Fibroblast of skin of left biceps (primary cell): ENCODE data around the gene ALK.

Experiments used
- DNase-seq, 2 experiments: peaks; one replicate each; pipeline ENCODE4 v3.0.0-alpha.2; 2013; ENCODE audit warnings: low read depth in 2 of 2

The ALK gene

DNA sequence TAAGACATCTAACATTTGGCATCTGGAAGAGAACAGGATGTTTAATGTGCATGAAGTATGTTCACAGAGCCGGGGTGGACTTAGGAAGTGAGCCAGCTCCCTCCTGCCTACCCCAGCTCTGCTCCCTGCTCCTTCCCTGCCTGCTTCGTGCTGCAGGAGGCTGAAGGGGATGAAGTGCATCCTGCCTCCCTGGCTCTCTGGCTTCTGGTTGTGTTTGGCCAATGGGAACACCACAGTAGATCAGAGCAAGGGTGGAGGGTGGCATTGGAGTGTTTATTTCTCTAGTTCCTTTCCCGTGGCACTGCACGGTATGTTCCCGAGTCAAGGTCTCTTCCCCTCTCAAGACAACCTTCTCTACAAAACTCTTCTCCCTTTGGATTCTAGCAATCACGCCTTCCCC, 426.3 kb downstream of the ALK start:
- DNase-seq = no peak

DNA sequence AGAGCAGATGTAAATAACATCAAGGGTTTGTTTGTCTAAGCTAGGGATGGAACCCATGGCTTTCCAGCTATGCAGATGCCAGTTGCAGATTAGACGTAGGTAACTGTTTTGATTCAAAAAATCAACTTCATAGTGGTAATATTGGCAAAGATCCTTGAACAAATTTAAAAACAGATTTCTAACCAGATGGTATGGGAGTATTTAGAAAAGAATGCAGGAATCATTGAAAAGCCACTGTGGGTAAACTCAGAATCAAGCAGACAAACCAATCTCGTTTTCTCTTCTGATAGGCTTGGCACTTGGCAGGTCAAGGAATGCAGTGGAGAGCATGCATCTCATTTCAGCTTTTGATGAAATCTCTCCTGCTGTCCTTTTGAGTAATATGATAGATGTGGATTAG, 428.7 kb downstream of the ALK start:
- DNase-seq = no peak

DNA sequence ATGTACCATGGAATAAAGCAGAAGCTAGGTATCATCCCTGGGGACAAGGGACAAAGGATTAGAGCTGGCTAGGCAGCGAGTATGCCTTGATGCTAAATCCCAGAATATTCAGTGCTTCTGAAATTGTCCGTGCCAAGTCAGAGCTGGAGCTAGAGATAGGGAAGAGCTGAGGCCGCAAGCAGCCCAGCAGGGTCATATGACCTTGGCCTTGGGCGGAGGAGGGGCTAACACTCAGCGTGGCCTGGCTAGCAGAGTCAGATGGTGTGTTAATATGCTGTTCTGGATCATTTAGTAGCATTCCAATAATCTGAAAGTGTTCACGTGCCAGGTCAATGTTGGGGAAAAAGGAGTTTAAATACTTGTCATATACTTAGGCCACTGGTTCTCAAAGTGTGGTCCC, 431.3 kb downstream of the ALK start:
- DNase-seq = no peak

DNA sequence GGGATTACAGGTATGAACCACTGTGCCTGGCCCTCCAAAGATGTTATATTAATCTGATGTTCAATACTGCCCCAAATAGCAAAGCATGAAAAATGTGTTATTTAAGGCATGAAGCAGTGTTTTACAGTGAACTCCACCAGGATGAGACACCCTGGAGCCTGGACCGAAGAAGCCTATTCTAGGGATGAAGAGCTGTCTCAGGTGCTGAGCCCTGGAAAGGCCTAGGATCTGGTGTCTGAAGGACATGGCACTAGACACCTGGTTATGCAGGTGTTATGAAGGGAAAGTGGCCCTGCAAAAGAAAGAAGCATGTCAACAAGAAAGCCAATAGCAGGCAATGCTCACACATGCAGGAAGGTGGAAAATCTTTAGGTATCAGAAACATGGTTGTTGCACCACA, 431.8 kb downstream of the ALK start:
- no peak for DNase-seq

DNA sequence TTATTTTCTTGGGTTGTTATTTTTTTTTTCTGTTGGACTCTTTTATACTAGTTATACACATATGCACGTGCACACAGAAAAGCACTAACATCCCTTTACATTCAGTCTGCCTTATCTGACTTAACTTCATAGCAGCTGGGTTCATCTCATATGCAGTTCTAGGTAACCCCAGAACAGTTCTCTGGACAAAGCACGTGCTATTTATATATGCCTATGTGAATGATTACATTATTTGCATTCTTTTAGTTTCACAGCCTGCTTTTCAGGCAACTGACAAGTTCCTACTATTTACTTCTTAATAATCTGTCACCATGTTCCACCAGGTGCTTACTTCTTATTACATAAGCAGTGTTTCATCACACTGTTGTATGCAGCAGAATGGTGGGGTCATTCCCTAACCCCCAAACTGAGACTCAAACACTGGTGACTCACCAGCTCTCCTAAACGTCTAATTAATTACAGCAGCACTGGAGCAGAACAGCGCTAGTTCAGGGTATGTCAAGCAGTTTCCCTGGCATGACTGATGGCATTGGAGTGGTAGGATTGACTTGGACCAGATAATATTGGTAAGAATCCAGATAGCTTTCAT, 433.3 kb downstream of the ALK start:
- DNase-seq = no peak

DNA sequence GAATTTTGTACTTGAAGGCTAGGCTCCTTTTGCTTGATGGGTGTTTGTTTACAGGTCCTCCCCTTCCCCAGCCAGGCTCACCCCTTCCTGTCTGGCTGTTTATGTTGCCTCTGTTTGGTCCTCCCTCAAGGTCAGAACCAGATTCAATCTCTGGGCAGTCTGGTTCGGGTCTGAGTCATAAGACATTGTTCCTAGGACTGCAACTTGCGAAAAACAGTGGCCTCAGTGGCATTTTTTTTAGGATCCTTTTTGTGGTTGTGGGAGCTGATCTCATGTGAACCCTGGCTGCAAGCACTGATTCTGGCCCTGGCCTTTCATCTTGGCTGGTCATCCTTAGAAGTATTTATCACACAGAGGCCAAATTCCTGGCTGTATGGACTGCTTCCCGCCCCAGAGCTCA, 435.8 kb downstream of the ALK start:
- no peak for DNase-seq

DNA sequence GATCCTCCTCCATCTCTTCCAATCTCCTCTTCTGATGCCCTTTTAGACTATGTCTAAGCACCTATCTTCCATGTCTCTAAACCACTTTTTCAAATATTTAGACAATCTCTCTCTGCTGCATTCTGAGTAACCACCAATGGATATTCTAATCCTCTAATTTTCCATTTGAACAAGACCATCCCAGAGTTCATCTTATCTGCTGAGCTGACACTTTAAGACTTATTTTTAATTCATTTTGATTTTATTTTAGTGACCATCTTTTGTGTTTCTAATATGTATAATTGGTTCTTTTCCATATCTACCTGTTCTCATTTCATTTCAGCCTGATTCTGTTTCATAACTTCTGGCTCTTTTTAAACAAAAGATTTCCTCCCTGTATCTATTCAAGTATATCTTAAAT, 436.3 kb downstream of the ALK start:
- no peak for DNase-seq

DNA sequence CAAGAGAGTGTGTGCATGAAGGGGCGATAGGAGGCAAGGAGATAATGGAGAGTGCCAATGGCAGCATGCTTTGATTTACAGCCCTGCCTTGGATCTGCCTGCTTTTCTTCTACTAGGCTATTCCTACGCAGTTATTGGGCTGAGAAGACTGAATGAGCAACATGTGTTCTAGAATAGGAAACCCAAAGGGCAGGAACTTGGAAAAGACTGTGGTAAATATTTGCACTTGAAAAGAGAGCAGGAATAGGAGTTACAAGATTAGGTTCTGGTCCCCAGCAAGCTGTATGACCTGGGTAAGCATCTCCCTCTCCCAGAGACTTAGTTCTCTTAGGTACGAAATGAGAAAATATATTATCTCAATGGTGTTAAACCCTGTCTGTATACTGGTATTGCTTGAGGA, 438.5 kb downstream of the ALK start:
- no peak for DNase-seq

DNA sequence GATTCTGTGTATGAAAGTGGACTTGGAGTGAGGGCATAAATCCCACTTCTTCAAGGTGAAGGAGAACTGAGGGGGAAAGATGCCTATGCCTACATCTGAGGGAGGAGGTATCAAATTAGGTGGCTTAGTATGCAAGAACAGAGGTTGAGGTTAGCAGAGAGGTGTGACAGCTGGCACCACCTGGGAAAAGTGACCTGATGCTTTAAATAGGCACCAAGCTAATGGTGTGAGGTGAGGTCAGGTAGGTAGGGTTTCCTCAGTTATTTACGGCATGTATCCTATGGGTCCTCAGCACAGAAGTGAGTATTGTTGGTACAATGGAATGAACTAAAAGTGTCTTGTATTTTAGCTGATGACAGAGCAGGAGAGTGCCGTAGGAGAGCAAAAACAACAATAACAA, 439.0 kb downstream of the ALK start:
- no peak for DNase-seq

DNA sequence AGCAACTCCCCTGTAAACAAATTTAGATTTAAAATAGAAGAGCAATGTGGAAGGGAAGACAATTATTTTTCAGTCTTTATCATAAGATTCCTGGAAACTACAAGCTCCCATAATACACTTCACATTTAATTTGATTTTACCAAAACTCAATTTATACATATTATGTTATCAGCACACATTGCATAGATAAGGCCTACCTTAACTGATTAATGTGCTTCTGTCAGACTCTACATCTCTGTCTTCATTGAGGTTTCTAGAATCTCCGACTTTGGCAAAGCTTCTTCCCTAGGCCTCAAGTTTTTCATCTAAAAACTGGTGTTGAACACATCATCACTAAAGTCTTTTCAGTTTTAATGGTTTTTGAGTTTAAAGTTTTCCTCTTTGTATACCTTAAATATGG, 440.1 kb downstream of the ALK start:
- DNase-seq = no peak

DNA sequence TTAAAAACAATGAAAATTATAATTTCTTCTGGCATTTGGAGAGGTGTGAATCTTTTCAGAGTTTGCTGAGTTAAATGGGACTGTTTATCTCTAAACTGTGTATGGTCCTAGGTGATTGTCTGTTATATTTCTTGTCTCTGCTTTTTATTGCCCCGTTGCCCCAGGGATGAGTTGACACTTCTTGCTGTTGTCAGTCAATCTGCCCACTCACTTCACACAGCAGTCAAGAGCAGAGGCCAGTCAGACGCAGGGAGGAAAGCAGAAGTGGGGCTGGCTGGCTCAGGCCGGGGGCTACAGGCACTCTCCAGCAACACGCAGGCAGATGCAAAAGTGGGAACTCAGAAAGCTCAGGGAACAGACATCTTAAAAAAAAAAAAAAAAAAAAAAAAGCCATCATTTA, 441.0 kb downstream of the ALK start:
- no peak for DNase-seq

DNA sequence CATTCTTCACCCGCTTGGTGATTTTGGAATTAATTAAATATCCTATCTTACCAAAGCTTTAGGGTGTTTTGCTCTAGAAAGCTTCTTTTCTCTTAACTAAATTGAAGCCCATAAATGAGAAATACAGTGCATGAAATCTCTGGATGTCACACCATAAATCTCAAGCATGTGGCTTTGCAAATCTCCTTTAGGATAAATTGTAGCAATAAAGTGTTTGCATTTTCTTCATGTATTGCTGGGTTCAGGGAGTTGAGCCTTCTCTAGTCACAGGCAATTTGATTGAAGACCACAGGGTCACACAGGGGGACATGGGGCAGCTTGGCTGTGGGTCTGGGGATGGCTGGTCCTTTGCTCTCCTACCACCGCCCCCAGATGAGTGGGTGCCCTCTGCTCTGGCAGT, 442.0 kb downstream of the ALK start:
- no peak for DNase-seq

DNA sequence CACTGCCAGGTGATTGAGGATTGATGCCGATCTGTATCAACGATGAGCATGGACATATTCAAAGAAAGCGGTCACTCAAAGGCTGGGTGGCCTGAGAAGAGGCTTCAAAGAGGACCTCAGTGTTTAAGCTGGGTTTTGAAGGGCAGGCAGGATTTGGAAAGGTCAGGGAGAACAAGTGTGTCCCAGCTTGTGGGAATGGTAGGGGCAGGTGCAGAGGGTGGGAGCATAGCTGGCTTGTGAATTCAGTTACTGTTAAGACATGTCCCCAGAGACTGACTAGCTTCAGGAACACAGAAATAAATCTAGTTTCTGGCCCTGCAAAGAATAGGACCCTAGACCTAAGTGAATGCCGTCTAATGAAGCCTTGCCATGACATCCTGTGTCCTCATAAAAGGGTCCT, 442.7 kb downstream of the ALK start:
- no peak for DNase-seq

DNA sequence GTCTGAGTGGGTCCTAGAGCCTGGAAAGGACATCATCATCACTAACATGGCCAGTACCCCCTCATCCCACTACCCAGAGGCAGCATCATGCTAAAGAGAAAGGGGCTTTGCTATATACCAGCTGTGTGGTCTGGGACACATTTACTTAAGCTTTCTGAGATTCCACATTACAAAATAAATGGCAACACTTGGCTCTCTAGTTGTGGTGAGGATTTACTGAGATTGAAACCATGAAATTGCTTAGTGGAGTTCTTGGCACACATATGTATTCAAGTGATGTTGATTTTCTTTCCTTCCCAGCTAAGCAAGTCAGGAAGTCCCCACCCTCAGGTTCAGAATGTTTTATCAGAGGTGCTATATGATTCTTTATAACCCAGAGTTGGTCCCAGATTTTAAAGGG, 444.2 kb downstream of the ALK start:
- DNase-seq = no peak

DNA sequence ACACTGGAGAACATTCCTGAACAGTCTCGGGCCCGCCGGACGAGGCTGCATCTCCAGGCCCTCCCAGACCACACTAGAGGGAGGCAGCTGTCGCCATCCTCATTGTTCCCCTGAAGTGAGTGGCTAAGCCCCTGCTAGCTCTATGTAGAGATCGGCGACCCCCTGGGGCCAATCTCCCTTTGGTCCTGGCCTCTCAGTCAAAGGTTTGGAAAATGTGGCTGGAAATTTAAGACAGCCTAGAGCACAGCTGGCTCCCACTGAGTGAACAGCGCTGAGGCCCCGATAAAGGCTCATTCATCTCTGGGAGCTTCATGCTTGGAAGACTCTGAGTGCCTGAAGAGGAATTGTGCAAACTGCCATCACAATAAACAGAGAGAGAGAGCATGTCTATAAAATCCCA, 445.9 kb downstream of the ALK start:
- DNase-seq = no peak

DNA sequence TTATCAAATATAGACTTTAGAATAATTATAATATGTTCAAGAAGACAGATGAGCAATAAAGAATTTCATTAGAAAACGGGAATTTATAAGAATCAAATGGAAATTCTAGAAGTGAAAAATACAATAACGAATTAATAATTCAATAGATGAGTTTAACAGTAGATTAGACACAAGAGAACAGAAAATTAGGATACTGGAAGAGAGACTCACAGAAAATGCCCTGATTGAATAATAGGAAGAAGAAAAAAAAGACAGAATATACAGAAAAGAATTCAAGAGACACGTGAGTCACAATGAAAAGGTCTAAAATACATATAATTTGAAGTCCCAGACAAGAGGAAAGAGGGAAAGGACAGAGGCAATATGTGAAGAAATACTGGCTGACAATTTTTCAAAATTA, 451.4 kb downstream of the ALK start:
- DNase-seq = no peak

DNA sequence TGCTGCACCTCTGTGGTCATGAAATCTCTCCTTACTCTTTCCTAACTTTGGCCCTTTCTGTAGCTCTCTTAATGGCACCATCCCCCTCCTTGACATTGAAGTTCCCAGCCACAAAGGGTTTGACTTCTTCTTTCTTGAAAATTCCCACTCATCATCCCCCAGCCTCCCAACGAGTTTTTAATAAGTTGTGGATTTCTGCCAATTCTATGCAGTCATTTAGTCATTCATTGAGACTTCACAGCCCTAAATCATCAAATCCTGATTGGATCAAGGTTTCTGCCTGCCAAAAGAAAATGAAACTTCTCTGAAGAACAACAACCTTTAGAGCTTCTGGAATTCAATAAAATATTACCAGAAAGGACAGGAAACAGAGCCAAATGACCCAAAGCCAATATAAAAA, 451.9 kb downstream of the ALK start:
- DNase-seq = no peak

DNA sequence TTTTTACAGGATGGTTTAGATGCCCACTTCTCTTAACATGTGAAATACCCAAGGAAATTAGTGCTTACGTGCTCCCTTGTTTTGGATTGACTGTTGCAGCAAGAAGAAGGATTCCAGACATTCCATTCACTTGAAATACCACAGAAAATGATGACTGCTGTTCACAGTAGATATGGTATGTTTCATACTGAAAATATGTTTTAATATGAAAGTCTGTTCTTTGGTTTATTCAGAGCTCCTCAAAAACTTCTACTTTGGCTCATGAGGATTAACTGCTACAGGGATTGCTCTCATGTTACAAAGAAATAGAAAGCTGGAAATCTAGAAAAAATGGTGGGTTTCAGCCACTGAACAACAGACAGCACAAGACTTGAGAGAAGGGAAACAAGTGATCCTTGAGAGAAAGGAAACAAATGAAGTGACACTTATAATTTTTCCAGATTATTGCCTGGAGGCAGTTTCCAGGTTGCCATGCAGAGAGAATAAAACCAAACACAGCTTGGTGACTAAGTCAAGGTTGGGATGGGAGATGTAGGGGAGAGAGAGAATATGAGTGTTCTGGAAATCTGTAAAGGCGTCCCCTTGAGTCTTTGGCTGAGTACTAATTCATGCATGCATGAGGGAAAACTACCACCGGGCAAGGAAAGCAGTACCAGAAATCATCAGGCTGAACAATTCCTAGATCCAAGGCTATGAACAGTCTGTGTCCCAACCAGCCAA, 458.0 kb downstream of the ALK start:
- peak; percentile 78 to 79 for DNase-seq

DNA sequence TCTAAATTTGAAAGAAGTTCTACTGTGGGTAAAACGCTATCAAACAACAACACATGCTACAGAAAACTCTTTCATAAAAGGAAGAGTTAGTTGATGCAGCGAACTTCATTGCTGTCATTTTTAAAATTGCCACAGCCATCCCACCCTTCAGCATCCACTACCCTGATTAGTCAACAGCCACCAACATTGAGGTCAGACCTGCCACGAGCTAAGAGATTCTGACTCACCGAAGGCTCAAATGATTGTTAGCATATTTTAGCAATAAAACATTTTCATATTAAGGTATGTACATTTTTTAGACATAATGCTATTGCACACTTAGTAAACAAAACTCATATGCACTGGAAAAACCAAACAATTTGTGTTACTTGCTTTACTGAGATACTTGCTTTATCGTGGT, 459.1 kb downstream of the ALK start:
- peak; percentile 34 to 39 for DNase-seq

DNA sequence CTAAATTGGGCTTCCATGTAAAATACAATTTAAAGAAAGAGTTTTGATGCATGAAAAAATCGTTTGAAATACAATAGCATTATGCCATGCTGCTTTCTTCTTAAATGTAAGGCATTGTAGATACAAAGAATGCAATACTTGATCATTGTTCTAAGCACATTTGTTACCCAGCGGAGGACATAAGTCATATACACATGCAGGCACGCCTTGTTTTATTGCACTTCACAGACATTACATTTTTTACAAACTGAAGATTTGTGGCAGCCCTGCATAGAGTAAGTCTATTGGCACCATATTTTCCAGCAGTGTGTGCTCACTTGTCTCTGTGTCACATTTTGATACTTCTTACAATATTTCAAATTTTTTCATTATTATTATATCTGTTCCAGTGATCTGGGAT, 461.2 kb downstream of the ALK start:
- no peak for DNase-seq

DNA sequence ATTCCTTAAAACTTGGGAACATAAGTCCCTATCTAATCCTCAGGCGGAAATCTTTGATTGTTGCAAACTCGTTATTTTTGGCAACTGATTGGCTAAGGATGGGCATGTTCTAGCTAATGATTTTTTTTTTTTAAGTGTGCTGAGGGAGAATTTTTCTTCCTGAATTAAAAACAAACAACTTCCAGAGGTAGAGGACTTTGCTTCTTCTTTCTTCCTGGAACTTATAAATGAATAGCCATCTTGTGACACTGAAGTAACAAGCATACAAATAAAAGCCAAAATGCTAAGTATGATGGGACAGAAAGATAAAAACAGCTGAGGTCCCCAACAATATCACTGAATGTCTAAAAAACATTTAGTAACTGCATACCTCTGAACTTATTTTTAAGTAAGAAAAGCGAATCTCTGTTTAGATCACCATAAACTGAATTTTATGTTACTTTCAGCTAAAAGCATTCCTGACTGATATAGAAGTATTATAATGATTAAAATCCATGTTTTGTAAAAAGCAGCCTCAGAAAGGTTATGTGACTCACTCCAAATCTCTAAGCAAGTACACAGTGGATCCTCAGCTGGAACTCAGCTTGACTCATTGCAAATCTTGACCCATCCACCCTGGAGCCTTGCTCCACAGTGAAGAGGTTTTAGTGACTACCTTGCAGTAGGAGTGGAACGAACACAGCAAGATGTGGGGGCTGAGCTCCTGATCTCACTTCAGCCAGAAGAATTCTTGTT, 461.8 kb downstream of the ALK start:
- DNase-seq = peak; percentile 22 to 24

DNA sequence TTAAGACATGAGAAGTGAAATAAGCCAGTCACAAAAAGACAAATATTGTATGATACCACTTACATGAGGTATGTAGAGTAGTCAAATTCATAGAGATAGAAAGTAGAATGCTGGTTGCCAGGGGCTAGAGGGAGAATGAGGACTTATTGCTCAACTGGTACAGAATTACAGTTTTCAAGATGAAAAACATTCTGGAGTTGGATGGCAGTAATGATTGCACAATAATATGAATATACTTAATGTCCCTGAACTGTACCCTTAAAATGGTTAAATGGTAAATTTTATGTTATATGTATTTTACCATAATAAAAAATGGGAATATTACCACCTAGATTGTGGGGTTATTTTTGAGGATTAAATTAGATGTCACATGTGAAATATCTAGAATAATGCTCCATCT, 465.0 kb downstream of the ALK start:
- DNase-seq = no peak

DNA sequence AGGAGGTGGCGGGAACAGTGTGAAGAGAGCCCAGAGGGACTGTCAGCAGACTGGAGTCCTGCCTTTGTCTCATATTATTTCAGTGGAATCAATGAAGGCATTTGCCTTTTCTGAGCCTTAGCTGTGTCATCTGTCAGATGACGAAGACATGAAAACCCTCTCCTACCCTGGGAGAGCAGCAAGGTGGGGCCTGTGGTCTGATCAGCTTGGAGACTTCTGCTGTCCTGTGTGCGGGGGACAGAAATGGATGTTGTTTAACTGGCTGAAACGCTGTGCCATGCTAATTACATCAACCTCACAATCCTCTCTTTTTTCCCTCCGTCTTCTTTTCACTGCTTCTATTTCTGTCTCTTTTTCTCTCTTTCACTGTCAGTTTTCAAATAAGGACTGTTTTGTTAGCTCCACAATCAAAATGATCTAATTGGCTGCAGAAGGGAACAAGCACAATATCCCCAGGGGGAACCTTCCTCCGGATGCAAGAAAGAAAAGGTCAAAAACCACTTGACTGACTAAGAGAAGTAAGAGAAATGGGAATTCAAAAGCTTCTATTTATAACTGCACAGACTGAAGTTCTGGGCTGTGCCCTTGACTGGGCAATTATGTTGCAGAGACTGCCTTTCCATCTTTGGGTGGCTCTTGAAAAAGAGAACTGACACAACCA, 466.1 kb downstream of the ALK start:
- DNase-seq = no peak
